HG03571 (cell line): ENCODE results near the gene INAVA.
A peak's percentile ranks its signal among the peaks of the same experiment; 100 is the strongest.

ENCODE experiments used
- ATAC-seq: cut with Tn5 transposase; IDR thresholded peaks from one replicate; pipeline ENCODE4 v1.9.1; 2021; ENCODE audit not compliant: unreplicated experiment

INAVA gene

GRCh38 chr1:200874694-200875093, 20.0 kb upstream of the INAVA start:
- no peak for ATAC-seq

- ATAC-seq: no peak
Observed at GRCh38 chr1:200875416-200875815, 19.3 kb upstream of the INAVA start.

- no peak for ATAC-seq
Observed at GRCh38 chr1:200877010-200877409, 17.7 kb upstream of the INAVA start.

- peak; percentile 76 for ATAC-seq
Observed at GRCh38 chr1:200877839-200878551, 16.7 kb upstream of the INAVA start.

- ATAC-seq: no peak
Observed at GRCh38 chr1:200880212-200880611, 14.5 kb upstream of the INAVA start.

- ATAC-seq: no peak
Observed at GRCh38 chr1:200883118-200883517, 11.6 kb upstream of the INAVA start.

GRCh38 chr1:200885623-200886402, 8.9 kb upstream of the INAVA start:
- ATAC-seq: no peak

GRCh38 chr1:200886594-200886993, 8.1 kb upstream of the INAVA start:
- ATAC-seq: no peak

- no peak for ATAC-seq
Observed at GRCh38 chr1:200887036-200887435, 7.7 kb upstream of the INAVA start.

- no peak for ATAC-seq
Observed at GRCh38 chr1:200887772-200888348, 6.8 kb upstream of the INAVA start.

- peak; percentile 92 for ATAC-seq
Observed at GRCh38 chr1:200888349-200888838, 6.3 kb upstream of the INAVA start.

- ATAC-seq: no peak
Observed at GRCh38 chr1:200889571-200889970, 5.1 kb upstream of the INAVA start.

GRCh38 chr1:200890027-200890426, 4.7 kb upstream of the INAVA start:
- no peak for ATAC-seq

- no peak for ATAC-seq
Observed at GRCh38 chr1:200890818-200891773, 3.6 kb upstream of the INAVA start.

GRCh38 chr1:200891774-200892157, 2.9 kb upstream of the INAVA start:
- no peak for ATAC-seq

GRCh38 chr1:200892546-200892945, 2.2 kb upstream of the INAVA start:
- ATAC-seq: no peak

- ATAC-seq: no peak
Observed at GRCh38 chr1:200892958-200893357, 1.7 kb upstream of the INAVA start.

- no peak for ATAC-seq
Observed at GRCh38 chr1:200893411-200893901, 1.2 kb upstream of the INAVA start.

GRCh38 chr1:200895443-200895789, 716 bp downstream of the INAVA start:
- ATAC-seq: no peak

- peak; percentile 64 for ATAC-seq
Observed at GRCh38 chr1:200895801-200896530, 1.3 kb downstream of the INAVA start.
